ENCODE data around the gene MUC2.

The MUC2 gene

DNA sequence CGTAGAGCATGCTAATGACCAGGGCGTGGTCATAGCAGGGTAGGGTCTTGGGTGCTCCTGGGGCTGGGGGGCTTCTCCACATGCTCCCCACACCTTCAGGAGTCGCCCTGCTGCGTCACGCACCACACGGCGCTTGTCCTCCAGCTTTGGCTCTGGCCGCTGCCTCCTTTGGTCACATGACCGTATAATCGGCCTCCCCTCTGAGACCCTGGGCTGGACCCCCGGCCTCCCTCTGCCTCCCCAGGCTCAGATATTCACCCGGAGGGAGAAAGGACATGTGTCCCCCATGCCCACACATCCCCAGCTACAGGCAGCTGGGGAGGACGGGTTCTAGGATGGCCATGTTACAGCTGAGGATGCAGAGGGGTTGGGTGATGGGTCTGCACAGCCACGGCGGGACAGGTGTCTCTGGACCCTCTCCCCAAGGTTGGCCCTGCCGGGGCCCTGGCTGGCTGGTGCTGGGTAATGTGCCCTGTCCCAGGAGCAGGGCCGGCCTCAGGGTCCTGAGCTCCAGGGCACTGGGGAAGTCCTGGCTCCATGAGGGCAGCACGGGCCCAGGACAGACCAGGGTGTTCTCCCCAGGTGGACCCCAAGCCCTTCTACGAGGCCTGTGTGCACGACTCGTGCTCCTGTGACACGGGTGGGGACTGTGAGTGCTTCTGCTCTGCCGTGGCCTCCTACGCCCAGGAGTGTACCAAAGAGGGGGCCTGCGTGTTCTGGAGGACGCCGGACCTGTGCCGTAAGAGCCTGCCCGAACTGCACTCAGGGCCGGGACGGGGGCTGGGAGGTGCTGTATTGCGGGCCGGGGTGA is 14.5 kb downstream of the MUC2 start:
- no peak for DNase-seq

DNA sequence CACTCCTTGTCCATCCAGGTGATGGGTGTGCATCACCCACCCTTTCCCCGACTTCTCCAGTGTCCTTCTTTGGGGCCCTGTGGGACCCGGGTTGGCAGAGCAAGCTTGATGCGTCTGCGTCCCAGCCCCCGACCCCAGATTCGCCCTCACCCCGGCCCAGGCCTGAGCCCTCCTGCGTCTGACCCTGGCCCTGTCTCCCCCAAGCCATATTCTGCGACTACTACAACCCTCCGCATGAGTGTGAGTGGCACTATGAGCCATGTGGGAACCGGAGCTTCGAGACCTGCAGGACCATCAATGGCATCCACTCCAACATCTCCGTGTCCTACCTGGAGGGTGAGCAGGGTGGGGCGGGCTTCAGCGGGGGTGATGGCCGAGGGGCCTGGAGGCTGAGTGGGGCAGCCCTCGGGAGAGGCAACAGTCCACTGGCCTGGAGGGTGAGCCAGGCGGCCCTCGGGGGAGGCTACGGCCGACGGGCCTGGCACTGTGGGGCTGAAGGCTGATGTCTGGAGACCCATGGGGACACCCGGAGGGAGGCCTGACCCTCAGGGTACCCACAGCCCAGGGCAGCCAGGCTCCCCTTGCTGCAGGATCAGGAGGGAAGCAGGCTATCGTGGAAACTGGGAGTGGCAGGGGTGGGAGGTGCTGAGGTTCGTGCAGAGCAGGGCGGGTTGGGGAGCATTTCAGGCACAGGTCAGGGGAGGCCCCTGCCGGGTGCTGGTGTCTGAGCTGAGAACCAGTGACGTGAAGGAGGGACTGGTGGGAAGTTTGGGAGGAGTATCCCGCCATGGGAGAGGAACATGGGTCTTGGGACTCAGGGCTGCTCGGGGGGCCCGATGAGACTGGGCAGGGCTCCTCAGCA is 15.3 kb downstream of the MUC2 start:
- no peak for DNase-seq

DNA sequence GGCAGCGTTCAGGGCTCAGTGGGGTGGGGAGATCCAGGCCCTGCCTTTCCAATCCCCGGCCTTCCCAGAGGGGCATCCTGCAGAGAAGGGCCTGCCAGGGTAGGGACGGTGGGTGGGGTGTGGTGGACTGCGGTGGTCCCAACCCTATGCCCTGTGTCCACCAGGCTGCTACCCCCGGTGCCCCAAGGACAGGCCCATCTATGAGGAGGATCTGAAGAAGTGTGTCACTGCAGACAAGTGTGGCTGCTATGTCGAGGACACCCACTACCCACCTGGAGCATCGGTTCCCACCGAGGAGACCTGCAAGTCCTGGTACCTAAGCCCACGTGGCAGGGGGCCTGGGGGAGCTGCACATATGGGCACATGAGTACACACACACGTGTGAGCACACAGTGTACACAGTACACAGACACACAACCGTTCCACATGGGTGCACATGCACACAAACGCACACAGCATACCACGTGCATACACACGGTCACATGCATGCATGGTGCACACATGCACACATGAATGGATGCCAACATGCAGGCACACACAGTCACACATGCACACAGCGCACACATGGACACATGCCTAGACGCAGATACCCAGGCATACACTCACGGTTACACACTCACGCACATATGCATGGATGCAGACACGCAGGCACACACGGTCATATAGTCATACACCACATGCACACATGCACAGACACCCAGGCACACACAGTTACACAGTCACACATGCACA is 16.1 kb downstream of the MUC2 start:
- no peak for DNase-seq

DNA sequence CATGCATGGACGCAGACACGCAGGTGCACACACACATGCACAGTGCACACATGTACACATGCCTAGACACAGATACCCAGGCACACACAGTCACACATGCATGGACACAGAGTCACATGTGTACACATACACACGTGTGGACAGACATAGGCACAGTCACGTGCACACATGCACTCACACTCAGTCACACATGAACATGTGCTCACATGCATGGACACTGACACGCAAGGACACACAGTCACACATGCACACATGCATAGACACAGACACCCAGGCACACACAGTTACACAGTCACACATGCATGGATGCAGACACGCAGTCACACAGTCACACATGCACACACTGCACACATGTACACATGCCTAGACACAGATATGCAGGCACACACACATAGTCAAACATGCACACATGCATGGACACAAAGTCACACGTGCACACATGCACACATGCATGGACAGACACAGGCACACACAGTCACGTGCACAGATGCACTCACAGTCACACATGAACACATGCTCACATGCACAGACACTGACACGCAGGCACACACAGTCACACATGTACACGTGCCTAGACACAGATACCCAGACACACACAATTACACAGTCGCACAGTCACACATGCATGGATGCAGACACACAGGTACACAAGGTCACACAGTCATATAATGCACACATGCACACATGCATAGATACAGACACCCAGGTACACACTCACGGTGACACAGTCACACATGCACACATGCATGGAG is 16.8 kb downstream of the MUC2 start:
- DNase-seq, result no peak

DNA sequence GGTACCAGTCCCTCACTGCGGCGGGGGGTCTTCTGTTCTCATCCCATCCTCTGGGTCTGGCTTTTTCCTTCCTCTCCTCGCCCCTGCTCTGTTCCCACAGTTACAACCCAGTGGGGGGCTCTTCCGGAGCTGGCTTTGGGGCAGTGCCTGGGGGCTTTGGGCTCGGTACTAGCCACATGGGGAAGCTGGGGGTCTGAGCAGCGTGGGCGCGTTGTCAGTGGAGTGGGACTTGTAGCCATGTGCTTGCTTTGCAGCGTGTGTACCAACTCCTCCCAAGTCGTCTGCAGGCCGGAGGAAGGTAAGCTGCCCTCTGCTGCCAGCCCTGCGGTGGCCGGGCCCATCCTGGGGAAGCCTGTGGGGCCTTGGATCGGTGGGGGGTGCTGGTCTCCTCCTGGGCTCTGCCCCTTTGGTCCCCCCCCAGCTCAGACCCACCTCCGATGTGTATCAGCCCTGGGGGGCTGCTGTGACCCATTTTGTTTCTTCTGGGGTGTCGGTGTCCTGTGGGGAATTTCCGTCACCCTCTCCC is 17.5 kb downstream of the MUC2 start:
- no peak for DNase-seq

DNA sequence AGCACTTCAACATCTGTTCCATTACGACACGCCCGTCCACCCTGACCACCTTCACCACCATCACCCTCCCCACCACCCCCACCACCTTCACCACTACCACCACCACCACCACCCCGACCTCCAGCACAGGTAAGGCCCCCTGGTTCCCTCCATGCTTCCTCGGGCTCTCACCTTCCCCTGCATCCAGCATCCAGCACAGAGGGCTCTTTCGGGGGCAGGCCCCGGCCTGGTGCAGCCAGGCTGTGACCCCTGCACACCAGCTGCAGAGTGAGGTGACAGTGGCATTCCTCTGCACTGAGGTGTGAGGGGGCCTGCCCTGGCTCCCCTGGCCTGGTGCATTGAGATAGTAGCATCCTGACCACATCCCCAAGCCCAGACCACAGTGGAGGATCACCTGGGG is 18.2 kb downstream of the MUC2 start:
- no peak for DNase-seq

DNA sequence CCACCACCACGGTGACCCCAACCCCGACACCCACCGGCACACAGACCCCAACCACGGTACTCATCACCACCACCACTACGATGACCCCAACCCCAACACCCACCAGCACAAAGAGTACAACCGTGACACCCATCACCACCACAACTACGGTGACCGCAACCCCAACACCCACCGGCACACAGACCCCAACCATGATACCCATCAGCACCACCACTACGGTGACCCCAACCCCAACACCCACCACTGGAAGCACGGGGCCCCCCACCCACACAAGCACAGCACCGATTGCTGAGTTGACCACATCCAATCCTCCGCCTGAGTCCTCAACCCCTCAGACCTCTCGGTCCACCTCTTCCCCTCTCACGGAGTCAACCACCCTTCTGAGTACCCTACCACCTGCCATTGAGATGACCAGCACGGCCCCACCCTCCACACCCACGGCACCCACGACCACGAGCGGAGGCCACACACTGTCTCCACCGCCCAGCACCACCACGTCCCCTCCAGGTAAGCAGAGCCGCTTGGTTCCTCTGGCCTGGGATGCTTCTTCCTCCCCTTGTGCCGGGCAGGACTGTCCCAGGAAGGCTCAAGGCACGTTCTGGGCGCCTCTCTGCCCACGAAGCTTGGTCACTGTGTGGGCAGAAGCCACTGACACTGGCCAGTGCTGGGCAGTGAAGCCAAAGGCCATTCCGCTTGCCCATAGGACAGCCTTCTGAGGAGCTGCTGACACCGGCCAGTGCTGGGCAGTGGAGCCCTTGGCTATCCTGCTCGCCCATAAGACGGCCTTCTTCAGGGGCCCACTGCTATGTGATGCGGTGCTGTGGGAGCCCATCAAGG is 25.1 kb downstream of the MUC2 start:
- DNase-seq, result no peak

DNA sequence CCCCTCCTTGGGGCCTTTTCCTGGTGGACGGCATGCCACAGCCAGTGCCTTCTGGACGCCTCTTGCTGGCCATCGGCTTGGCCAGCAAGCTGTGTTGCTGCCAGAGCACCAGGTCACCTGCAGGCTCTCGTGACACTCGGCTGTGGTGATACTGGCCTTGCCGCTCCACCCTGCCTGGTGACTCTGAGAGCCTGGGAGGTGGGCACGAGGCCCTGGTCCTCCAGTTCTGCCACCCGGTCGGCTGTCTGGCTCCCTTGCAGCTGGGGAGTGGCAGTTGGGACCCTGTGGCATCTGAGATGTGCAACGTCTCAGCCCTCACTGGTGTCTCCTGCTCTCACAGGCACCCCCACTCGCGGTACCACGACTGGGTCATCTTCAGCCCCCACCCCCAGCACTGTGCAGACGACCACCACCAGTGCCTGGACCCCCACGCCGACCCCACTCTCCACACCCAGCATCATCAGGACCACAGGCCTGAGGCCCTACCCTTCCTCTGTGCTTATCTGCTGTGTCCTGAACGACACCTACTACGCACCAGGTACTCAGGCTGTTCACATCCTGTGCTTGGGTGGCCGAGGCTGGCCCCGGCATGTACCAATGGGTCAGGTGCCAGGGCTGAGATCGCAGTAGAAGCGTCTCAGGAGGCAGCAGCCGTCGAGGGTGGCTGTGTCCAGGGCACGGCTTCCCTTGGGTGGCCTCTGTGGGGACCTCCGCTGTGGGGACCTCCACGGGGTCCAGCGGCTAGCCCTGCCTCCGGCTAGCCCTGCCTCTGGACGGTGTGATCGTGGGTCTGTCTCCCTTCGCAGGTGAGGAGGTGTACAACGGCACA is 26.0 kb downstream of the MUC2 start:
- DNase-seq, result no peak

DNA sequence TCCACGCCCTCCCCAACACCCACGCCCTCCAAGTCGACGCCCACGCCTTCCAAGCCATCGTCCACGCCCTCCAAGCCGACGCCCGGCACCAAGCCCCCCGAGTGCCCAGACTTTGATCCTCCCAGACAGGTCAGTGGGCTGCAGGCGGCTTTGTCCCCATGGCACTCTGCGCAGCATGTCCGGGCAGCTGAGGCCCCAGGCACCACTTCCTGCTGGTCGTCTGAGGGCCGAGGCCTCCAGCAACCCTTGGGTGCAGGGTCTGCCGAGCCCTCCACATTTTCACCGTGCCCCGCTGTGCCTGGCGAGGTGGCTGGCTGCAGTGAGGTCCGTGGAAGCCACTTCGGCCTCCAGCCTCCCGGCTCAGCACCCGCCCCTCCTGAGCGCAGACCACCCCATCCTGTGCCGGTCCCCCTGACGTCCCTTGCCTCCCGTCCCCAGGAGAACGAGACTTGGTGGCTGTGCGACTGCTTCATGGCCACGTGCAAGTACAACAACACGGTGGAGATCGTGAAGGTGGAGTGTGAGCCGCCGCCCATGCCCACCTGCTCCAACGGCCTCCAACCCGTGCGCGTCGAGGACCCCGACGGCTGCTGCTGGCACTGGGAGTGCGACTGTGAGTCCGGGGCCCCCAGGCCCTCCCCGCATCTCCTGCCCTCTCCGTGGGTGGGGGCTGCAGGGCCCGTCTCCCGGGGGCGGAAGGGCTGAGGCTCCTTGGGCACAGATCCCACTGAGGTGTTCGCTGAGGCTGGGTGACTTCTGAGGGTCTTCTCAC is 26.8 kb downstream of the MUC2 start:
- no peak for DNase-seq

DNA sequence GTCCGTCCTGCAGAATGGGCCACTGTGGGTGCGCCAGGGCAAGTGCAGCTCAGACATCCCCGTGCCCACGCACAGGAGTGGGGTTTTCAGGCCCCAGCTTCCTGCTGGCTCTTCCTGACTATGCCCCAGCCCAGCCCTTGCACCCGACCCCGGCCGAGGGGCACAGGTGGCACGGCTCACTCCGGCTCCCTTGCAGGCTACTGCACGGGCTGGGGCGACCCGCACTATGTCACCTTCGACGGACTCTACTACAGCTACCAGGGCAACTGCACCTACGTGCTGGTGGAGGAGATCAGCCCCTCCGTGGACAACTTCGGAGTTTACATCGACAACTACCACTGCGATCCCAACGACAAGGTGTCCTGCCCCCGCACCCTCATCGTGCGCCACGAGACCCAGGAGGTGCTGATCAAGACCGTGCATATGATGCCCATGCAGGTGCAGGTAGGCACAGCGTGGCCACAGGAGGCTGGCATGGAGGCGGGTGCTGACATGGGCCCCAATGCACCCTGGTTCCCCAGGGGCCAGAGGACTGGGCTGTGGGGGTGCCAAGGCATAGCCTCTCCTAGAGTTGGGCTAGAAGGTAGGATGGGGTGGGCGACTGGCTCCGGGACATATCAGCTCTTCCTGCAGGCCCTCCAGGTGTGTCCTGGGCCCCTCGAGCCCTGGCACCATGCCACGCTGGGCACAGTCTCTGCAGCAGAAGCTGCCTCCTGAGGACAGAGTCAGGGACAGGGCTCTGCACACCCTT is 27.7 kb downstream of the MUC2 start:
- DNase-seq, result no peak

DNA sequence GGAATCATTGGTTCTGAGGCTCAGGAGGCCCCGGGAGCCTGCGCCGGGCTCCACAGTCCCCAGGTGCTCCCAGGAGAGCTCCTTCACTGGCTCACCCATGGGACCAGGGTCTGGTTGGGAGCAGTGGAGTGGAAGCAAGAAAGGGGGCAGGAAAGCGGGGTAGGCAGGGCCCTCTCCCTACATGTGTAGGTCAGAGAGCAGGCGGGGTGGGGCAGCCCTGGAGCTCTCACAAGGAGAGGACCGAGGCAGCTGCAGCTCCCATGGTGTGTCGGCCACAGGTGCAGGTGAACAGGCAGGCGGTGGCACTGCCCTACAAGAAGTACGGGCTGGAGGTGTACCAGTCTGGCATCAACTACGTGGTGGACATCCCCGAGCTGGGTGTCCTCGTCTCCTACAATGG is 28.3 kb downstream of the MUC2 start:
- DNase-seq, result no peak

DNA sequence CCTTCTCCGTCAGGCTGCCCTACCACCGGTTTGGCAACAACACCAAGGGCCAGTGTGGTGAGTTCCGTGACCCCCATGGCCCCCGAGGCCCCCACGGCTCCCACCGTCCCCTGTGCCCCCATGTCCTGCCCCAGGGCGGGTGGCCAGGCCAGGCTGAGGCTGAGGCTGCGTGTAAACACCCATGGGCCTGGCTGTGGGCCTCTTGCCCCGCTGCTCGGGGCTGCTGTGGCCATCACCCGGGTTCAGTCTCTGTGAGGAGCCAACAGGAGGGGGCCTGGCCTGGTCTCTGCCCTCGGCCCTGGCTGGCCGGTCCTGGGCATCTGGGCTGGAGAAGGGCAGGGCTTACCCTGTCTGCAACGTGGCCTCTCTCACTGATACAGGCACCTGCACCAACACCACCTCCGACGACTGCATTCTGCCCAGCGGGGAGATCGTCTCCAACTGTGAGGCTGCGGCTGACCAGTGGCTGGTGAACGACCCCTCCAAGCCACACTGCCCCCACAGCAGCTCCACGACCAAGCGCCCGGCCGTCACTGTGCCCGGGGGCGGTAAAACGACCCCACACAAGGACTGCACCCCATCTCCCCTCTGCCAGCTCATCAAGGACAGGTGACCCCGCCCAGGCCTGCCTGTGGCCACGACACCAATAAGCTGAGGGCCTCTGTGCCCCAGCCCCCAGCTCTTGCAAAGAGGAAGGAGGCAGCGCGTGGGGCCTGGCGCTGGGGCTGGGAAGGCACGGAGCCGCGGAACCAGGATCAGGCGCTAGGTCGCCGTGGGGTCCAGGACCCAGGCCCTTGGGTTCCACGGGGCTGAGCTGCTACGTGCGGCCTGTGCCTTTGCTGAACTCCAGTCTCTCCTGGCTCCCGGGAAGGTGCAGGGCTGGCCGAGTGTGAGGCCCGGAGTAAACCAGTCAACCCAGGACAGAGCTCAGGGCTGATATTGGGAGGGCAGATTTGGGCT is 29.0 kb downstream of the MUC2 start:
- DNase-seq, result no peak

DNA sequence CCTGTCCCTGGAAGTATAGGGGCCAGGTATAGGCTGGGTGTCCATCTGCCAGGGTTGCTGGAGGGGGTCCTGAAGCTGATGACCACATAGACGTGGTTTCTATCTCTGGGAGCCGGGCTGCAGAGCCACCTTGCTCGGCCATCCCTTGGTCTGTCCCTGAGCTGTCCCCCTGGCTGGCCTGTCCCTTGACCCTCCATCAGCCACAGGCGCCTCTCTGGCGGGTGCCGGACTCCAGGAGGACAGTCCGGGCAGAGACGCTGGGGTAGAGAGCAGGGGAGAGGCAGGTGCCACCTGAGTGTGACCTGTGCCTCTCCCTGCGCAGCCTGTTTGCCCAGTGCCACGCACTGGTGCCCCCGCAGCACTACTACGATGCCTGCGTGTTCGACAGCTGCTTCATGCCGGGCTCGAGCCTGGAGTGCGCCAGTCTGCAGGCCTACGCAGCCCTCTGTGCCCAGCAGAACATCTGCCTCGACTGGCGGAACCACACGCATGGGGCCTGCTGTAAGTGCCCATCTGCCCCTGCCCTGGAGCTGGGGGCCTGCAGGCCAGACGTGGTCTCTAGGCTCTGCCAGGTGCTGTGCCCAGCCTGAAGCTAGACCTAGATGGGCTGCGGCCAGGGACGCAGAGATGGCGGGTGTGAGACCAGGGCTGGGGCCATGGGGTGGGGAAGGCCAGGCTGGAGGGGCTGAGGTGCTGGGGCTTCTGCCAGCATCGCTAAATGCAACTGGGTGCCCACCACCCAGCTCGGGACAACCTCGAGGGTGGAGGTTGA is 29.9 kb downstream of the MUC2 start:
- DNase-seq, result no peak

DNA sequence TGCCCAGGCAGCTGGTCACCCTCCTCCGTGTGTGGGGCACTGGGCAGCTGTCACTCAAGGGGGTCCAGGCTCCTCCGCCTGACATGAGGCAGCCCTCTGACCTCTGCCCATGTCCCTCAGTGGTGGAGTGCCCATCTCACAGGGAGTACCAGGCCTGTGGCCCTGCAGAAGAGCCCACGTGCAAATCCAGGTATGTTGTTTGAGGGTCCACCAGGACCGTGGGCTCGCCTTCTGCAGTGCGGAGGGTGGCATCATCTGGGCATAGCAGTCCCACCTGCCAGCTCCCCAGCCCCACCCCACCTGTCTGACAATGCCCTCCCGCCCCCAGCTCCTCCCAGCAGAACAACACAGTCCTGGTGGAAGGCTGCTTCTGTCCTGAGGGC is 30.5 kb downstream of the MUC2 start:
- no peak for DNase-seq

DNA sequence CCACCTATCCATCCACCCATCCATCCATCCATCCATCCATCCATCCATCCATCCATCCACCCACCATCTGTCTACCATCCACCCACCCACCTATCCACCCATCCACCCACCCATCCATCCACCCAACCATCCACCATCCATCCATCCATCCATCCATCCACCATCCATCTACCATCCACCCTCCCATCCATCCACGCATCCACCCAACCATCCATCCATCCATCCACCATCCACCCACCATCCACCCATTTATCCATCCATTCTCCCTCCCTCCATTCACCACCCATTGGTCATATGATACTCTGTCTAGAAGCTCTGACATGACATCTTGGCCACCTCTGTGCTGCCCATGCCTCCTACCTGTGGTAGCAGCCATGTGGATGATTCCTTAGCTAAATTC is 31.7 kb downstream of the MUC2 start:
- no peak for DNase-seq

DNA sequence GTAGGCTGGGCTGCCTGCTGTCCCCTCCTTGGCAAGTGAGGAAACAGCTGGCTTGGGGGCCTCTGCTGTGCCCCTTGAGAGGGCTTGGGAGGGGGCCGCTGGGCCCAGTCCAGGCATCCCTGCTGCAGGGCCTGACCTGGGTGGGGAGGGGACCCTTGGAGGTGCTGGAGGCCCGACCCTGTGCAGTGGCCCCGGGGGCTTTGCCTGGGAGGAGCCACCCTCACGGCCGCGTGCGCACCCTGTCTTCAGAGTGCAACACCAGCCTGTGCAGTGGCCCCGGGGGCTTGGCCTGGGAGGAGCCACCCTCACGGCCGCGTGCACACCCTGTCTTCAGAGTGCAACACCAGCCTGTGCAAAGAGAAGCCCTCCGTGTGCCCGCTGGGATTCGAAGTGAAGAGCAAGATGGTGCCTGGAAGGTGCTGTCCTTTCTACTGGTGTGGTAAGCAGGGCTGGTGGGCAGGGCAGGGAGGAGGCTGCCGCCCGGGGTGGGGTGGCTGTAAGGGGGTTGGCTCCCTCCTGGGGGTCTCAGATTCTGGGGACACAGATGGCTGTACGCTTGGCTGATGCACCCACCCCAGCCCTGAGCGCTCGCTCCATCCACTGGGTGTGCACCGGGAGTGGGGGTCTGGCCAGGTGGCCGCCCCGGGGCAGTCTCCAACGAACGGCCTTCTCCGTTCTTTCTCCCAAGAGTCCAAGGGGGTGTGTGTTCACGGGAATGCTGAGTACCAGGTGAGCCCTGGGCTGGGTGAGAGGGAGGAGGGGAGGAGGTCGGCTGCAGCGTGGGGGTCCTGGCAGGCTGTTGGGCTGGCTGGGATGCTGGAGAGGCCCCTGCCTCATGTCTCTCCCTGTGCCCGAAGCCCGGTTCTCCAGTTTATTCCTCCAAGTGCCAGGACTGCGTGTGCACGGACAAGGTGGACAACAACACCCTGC is 32.9 kb downstream of the MUC2 start:
- no peak for DNase-seq
